GM18870 (cell line): ENCODE data around the gene LOXL3.

Source experiments
- ATAC-seq: cut with Tn5 transposase; IDR thresholded peaks from one replicate; pipeline ENCODE4 v1.9.1; 2021; ENCODE audit warnings: moderate library complexity; ENCODE audit not compliant: unreplicated experiment

The LOXL3 gene

GRCh38 chr2:74512744-74513604, 40.8 kb downstream of the LOXL3 start:
- no peak for ATAC-seq

GRCh38 chr2:74511104-74511989, 42.4 kb downstream of the LOXL3 start:
- no peak for ATAC-seq

GRCh38 chr2:74510272-74510671, 43.5 kb downstream of the LOXL3 start:
- ATAC-seq, result no peak

GRCh38 chr2:74507926-74508520, 45.7 kb downstream of the LOXL3 start:
- ATAC-seq, result no peak

- ATAC-seq, result peak; percentile 91
Observed at GRCh38 chr2:74507145-74507925, 46.4 kb downstream of the LOXL3 start, which contains the start of gene PCGF1. PCGF1 (minus strand) TSS chr2:74507695; CDS start chr2:74507668, 27 bp downstream.

GRCh38 chr2:74505448-74506246, 48.1 kb downstream of the LOXL3 start:
- no peak for ATAC-seq

GRCh38 chr2:74504591-74504990, 49.2 kb downstream of the LOXL3 start:
- no peak for ATAC-seq

GRCh38 chr2:74503506-74504475, 50.0 kb downstream of the LOXL3 start:
- no peak for ATAC-seq

GRCh38 chr2:74502720-74503505, 50.8 kb downstream of the LOXL3 start:
- no peak for ATAC-seq

- no peak for ATAC-seq
Observed at GRCh38 chr2:74502147-74502719, 51.5 kb downstream of the LOXL3 start.

- no peak for ATAC-seq
Observed at GRCh38 chr2:74501335-74502071, 52.2 kb downstream of the LOXL3 start.

- ATAC-seq, result no peak
Observed at GRCh38 chr2:74500578-74500946, 53.2 kb downstream of the LOXL3 start.

- no peak for ATAC-seq
Observed at GRCh38 chr2:74499940-74500577, 53.7 kb downstream of the LOXL3 start.

GRCh38 chr2:74499267-74499939, 54.3 kb downstream of the LOXL3 start, which contains the start of gene LBX2:
LBX2 (minus strand) TSS chr2:74499603; CDS start chr2:74499537, 66 bp downstream.
- ATAC-seq, result no peak

- ATAC-seq, result no peak
Observed at GRCh38 chr2:74498500-74499266, 55.1 kb downstream of the LOXL3 start.
